ENCODE results near the gene DPP9. TPM values are rescaled to one million over a fixed set of nuclear protein-coding genes. Genes with fewer than 3 reads are reported as not detected.

DPP9 gene
- total and polyA plus RNA-seq, 2 of the 4 experiments (the other 2 are of a cell fraction): 12.4 to 33.0 TPM

- Histone ChIP-seq H3K36me3 (ENCODE audit: control insufficient read depth, insufficient read depth, low read length) (peaks cover 56% of the 10 kb centered on the region), H2AK9ac (replicated peaks; ENCODE audit: low read depth, low read length, poor library complexity) (peak overlapping the region; percentile 50), H3K9me3 (ENCODE audit: control insufficient read depth, insufficient read depth, low read length) (no peaks in the 10 kb centered on the region), H3K79me1 (ENCODE audit: low read depth in 1 of 2, low read length in 2 of 2) (peaks cover 27 to 50% of the 10 kb centered on the region in 2 experiments), H3K9ac (ENCODE audit: low read depth, low read length) (no peak overlapping the region), H3K18ac (ENCODE audit: low read depth, low read length) (no peak overlapping the region), H4K8ac (ENCODE audit: low read depth in 2 of 2, low read length in 2 of 2) (no peak overlapping the region), H3K4me1 (ENCODE audit: control insufficient read depth, insufficient read depth, low read length) (peaks cover 4% of the 10 kb centered on the region), H2BK20ac (ENCODE audit: low read depth, low read length) (no peak overlapping the region), H2BK15ac (ENCODE audit: low read depth, low read length) (no peak overlapping the region), H3K14ac (replicated peaks; ENCODE audit: low read depth, low read length) (no peak overlapping the region), H3K4me2 (ENCODE audit: low read depth, low read length) (no peak overlapping the region), H2AFZ (replicated peaks; ENCODE audit: low read length, poor library complexity) (no peak overlapping the region), H3K4me3 (ENCODE audit: insufficient read depth, low read depth, low read length) (no peak overlapping the region), H3K4ac (ENCODE audit: low read depth, low read length) (no peak overlapping the region), H3K27ac (ENCODE audit: insufficient read depth, low read length) (no peak overlapping the region), H3K27me3 (ENCODE audit: control insufficient read depth, insufficient read depth, low read length) (no peaks in the 10 kb centered on the region), H3K23ac (ENCODE audit: low read depth, low read length) (no peak overlapping the region), H4K91ac (ENCODE audit: insufficient read depth, low read depth, low read length) (no peak overlapping the region), H4K20me1 (ENCODE audit: insufficient read depth, low read length) (no peaks in the 10 kb centered on the region; the same call in 1 of the 2 replicates), H2BK5ac (ENCODE audit: low read depth, low read length, poor library complexity, severe bottlenecking) (no peak overlapping the region), H2BK120ac (ENCODE audit: low read depth, low read length) (no peak overlapping the region), H4K5ac (ENCODE audit: low read depth, low read length) (no peak overlapping the region), H3K56ac (ENCODE audit: extremely low read depth, insufficient read depth, low read length) (no peak overlapping the region), H3K9me1 (ENCODE audit: insufficient read depth, low read length) (peaks cover 8% of the 10 kb centered on the region; the same call in 1 of the 2 replicates), H2AK5ac (ENCODE audit: low read depth, low read length) (no peak overlapping the region)
- DNase-seq (no peak), ATAC-seq (ENCODE audit: low read depth) (no peak)
- ChIA-PET POLR2A (ENCODE audit: unreplicated experiment) (no interaction called here), CTCF (no interaction called here)
- no TSS peak for BruUV-seq (replicated peaks)
- intact Hi-C loops (cut with micrococcal nuclease): no loop called here
- TF ChIP-seq ELK1 (IDR thresholded peaks at IDR 0.05; ENCODE audit: borderline replicate concordance, low read depth, low read length): no peak
- no peak for TF ChIP-seq RCOR1 (IDR thresholded peaks at IDR 0.05; ENCODE audit: insufficient replicate concordance, low read length)
- no peak for TF ChIP-seq POLR2A (IDR thresholded peaks at IDR 0.05; ENCODE audit: low read depth, low read length)
- no peak for TF ChIP-seq RAD21 (IDR thresholded peaks at IDR 0.05; ENCODE audit: low read length)
- TF ChIP-seq MAFK (IDR thresholded peaks at IDR 0.05; ENCODE audit: low read depth, low read length): no peak
- TF ChIP-seq CTCF (conservative IDR thresholded peaks at IDR 0.05; ENCODE audit: low read depth, low read length): no peak
- TF ChIP-seq SMC3 (IDR thresholded peaks at IDR 0.05; ENCODE audit: low read depth, low read length): no peak
- no peak for TF ChIP-seq MAZ (IDR thresholded peaks at IDR 0.05; ENCODE audit: borderline replicate concordance, low read depth, low read length)
- TF ChIP-seq BHLHE40 (IDR thresholded peaks at IDR 0.05; ENCODE audit: low read depth, low read length): no peak
- no peak for TF ChIP-seq USF2 (IDR thresholded peaks at IDR 0.05; ENCODE audit: low read depth, low read length)
- in situ Hi-C loops (cut with MboI; ENCODE audit: low sequenced_read_pairs): no loop called here
- dilution Hi-C loops (cut with HindIII; ENCODE audit: low sequenced_read_pairs, unreplicated experiment): no loop called here
- WGBS, 2 experiments (ENCODE audit: extremely low coverage in 2 of 2, insufficient read length in 1 of 2): no CpG with 5 or more reads among the region's 19 CpGs
These were observed 18.1 kb downstream of the DPP9 start for GRCh38 chr19:4705413-4706131.

Data from IMR-90 (cell line).